GM23248 (cell line): Measurements from ENCODE around the gene WBP11. TPM values are rescaled to one million over a fixed set of nuclear protein-coding genes. Genes with fewer than 3 reads are reported as not detected.

Experiments used
- DNase-seq: peaks from one replicate; pipeline ENCODE4 v3.0.0-alpha.2; 2015
- H2AFZ ChIP-seq: fragments of 200-600 bp; sonication (generic); 2 replicates; pipeline ENCODE4 v1.6.1; 2016; ENCODE audit warnings: antibody characterized with exemption
- H3F3A ChIP-seq: fragments of 200-600 bp; sonication (generic); 2 replicates; pipeline ENCODE4 v1.6.1; 2016; ENCODE audit warnings: mild to moderate bottlenecking, antibody characterized with exemption, mixed run types; ENCODE audit not compliant: insufficient read depth
- H3K27ac ChIP-seq: fragments of 200-600 bp; sonication (generic); 2 replicates; pipeline ENCODE4 v1.5.1; 2016; ENCODE audit warnings: mild to moderate bottlenecking
- H3K27me3 ChIP-seq: fragments of 200-600 bp; sonication (generic); replicated peaks from 2 replicates; pipeline ENCODE4 v1.6.1; 2016; ENCODE audit warnings: mild to moderate bottlenecking; ENCODE audit not compliant: insufficient read depth
- H3K36me3 ChIP-seq: fragments of 200-600 bp; sonication (generic); 2 replicates; pipeline ENCODE4 v1.6.1; 2016; ENCODE audit warnings: low read depth, mild to moderate bottlenecking
- H3K4me1 ChIP-seq: fragments of 200-600 bp; sonication (generic); 2 replicates; pipeline ENCODE4 v1.6.1; 2016; ENCODE audit warnings: mild to moderate bottlenecking; ENCODE audit not compliant: insufficient read depth
- H3K4me2 ChIP-seq: fragments of 200-600 bp; sonication (generic); one replicate; pipeline ENCODE4 v1.6.1; 2016; ENCODE audit warnings: mild to moderate bottlenecking; ENCODE audit not compliant: unreplicated experiment
- H3K4me3 ChIP-seq: fragments of 200-600 bp; sonication (generic); 2 replicates; pipeline ENCODE4 v1.5.1; 2016; ENCODE audit warnings: mild to moderate bottlenecking
- H3K79me2 ChIP-seq: fragments of 200-600 bp; sonication (generic); 2 replicates; pipeline ENCODE4 v1.6.1; 2016; ENCODE audit warnings: mild to moderate bottlenecking; ENCODE audit not compliant: insufficient read depth
- H3K9ac ChIP-seq: fragments of 200-600 bp; sonication (generic); 2 replicates; pipeline ENCODE4 v1.6.1; 2016; ENCODE audit warnings: mild to moderate bottlenecking
- H3K9me2 ChIP-seq: fragments of 200-600 bp; sonication (generic); 2 replicates; pipeline ENCODE4 v1.6.1; 2016; ENCODE audit warnings: mixed run types, mild to moderate bottlenecking, moderate library complexity; ENCODE audit not compliant: insufficient read depth
- H3K9me3 ChIP-seq: fragments of 200-600 bp; sonication (generic); one replicate; pipeline ENCODE4 v1.6.1; 2017; ENCODE audit warnings: low read depth
- H4K20me1 ChIP-seq: fragments of 200-600 bp; sonication (generic); 2 replicates; pipeline ENCODE4 v1.6.0; 2016; ENCODE audit not compliant: insufficient read depth
- EZH2 ChIP-seq: fragments of 200-600 bp; sonication (generic); IDR thresholded peaks from 2 replicates; pipeline ENCODE4 v1.6.1; 2018; ENCODE audit warnings: antibody characterized with exemption, mild to moderate bottlenecking; ENCODE audit not compliant: insufficient read depth, poor library complexity, severe bottlenecking
- EZH2phosphoT487 ChIP-seq: fragments of 200-600 bp; sonication (generic); IDR thresholded peaks from 2 replicates; pipeline ENCODE4 v1.6.1; 2018; ENCODE audit warnings: antibody characterized with exemption, moderate library complexity, mild to moderate bottlenecking, low read depth; ENCODE audit not compliant: insufficient read depth
- WGBS, 2 experiments: methylation state at CpG; one replicate each; pipeline ENCODE4 v1.1.6; 2015 to 2017; ENCODE audit warnings: low lambda C conversion rate in 2 of 2, low coverage in 1 of 2; ENCODE audit errors: missing lambda C conversion rate in 2 of 2; 5-methylcytosine and 5-hydroxymethylcytosine counted together
- in situ Hi-C: fragments of 300-500 bp; cut with MboI; formaldehyde crosslinking; loops from 2 replicates; pipeline ENCODE4 v1.15.0; 2020
- polyA plus RNA-seq: library from polyadenylated mRNA; unstranded; fragments of >200 nt; fragmentation: Nextera tagmentation; extraction: Ambion mirVana; gene quantifications from 2 replicates; pipeline ENCODE4 v1.2.1, GENCODE V29; 2016
- total RNA-seq: library from RNA; depleted of rRNA; stranded (reverse); fragments of >200 nt; shearing (Covaris generic); gene quantifications from 2 replicates; pipeline ENCODE4 v1.2.3, GENCODE V29; 2014

Gene WBP11
- total and polyA plus RNA-seq, 2 experiments from 2014 or later, result 5.5 to 44.0 TPM

GRCh38 chr12:14777271-14777670, 26.0 kb downstream of the WBP11 start:
- H3K9ac ChIP-seq, result no peak overlapping the region
- in situ Hi-C loops, result no loop called here
- WGBS, 2 experiments, result 50 to 52% methylated on average over 3 of the region's 3 CpGs
- H3K79me2 ChIP-seq, result peaks cover 20% of the 10 kb centered on the region
- H3F3A ChIP-seq, result peaks cover 29% of the 10 kb centered on the region
- no peak overlapping the region for H3K27ac ChIP-seq
- no peak overlapping the region for H2AFZ ChIP-seq
- H3K36me3 ChIP-seq, result no peaks in the 10 kb centered on the region
- no peaks in the 10 kb centered on the region for H3K27me3 ChIP-seq
- H4K20me1 ChIP-seq, result no peaks in the 10 kb centered on the region
- no peaks in the 10 kb centered on the region for H3K9me3 ChIP-seq
- no peaks in the 10 kb centered on the region for H3K9me2 ChIP-seq
- TF ChIP-seq EZH2, result no peak
- no peak for TF ChIP-seq EZH2phosphoT487
- peak overlapping the region; percentile 39 for H3K4me2 ChIP-seq
- peaks cover 22% of the 10 kb centered on the region for H3K4me1 ChIP-seq
- no peak overlapping the region for H3K4me3 ChIP-seq
- DNase-seq, result peak; percentile 44

- 65 to 68% methylated on average over 5 of the region's 5 CpGs for WGBS, 2 experiments
- Histone ChIP-seq H3K9me3 (no peaks in the 10 kb centered on the region), H3K9ac (peak overlapping the region; percentile 89), H3K27me3 (no peaks in the 10 kb centered on the region), H3F3A (peaks cover 28% of the 10 kb centered on the region), H3K79me2 (peaks cover 20% of the 10 kb centered on the region), H4K20me1 (no peaks in the 10 kb centered on the region), H3K27ac (peak overlapping the region; percentile 87), H3K4me1 (peaks cover 25% of the 10 kb centered on the region), H3K4me3 (peak overlapping the region; percentile 87), H3K36me3 (no peaks in the 10 kb centered on the region), H2AFZ (peak overlapping the region; percentile 85; the same call in 1 of the 2 replicates), H3K9me2 (no peaks in the 10 kb centered on the region), H3K4me2 (peak overlapping the region; percentile 93)
- peak; percentile 51 for DNase-seq
- no peak for TF ChIP-seq EZH2
- TF ChIP-seq EZH2phosphoT487, result no peak
- in situ Hi-C loops, result no loop called here
These were observed 26.9 kb downstream of the WBP11 start for GRCh38 chr12:14776236-14776961.

GRCh38 chr12:14775636-14775980, 27.7 kb downstream of the WBP11 start:
- no peak for TF ChIP-seq EZH2
- no peak for TF ChIP-seq EZH2phosphoT487
- peak overlapping the region; percentile 93 for H3K4me2 ChIP-seq
- H3K9me3 ChIP-seq, result no peaks in the 10 kb centered on the region
- DNase-seq, result peak; percentile 80
- H3K4me3 ChIP-seq, result peak overlapping the region; percentile 87
- H3K9me2 ChIP-seq, result no peaks in the 10 kb centered on the region
- no peaks in the 10 kb centered on the region for H3K36me3 ChIP-seq
- H2AFZ ChIP-seq, result peak overlapping the region; percentile 85
- H3K27me3 ChIP-seq, result no peaks in the 10 kb centered on the region
- H3K27ac ChIP-seq, result peak overlapping the region; percentile 87
- no peaks in the 10 kb centered on the region for H4K20me1 ChIP-seq
- H3K9ac ChIP-seq, result peak overlapping the region; percentile 89
- in situ Hi-C loops, result no loop called here
- peaks cover 23% of the 10 kb centered on the region for H3K79me2 ChIP-seq
- WGBS, 2 experiments, result 0% methylated on average over 1 of the region's 1 CpG
- H3K4me1 ChIP-seq, result peaks cover 25% of the 10 kb centered on the region
- H3F3A ChIP-seq, result peaks cover 35% of the 10 kb centered on the region

GRCh38 chr12:14774906-14775635, 28.2 kb downstream of the WBP11 start:
- in situ Hi-C loops, result no loop called here
- peaks cover 28% of the 10 kb centered on the region for H3K79me2 ChIP-seq
- no peak for TF ChIP-seq EZH2
- no peaks in the 10 kb centered on the region for H3K36me3 ChIP-seq
- peaks cover 25% of the 10 kb centered on the region for H3K4me1 ChIP-seq
- peak overlapping the region; percentile 87 for H3K27ac ChIP-seq
- no peaks in the 10 kb centered on the region for H3K27me3 ChIP-seq
- 1 to 2% methylated on average over 33 to 34 of the region's 34 CpGs for WGBS, 2 experiments
- peak; percentile 82 for DNase-seq
- no peaks in the 10 kb centered on the region for H3K9me2 ChIP-seq
- H2AFZ ChIP-seq, result peak overlapping the region; percentile 85
- H3K9ac ChIP-seq, result peak overlapping the region; percentile 89
- no peaks in the 10 kb centered on the region for H3K9me3 ChIP-seq
- H4K20me1 ChIP-seq, result no peaks in the 10 kb centered on the region
- peaks cover 35% of the 10 kb centered on the region for H3F3A ChIP-seq
- H3K4me2 ChIP-seq, result peak overlapping the region; percentile 93
- peak overlapping the region; percentile 87 for H3K4me3 ChIP-seq
